Breast epithelium (tissue), 4 donors: ENCODE results near the gene MEMO1. TPM values are rescaled to one million over a fixed set of nuclear protein-coding genes. Genes with fewer than 3 reads are reported as not detected.

Source experiments
- DNase-seq, 2 donors: peaks; one replicate each; pipeline ENCODE4 v3.0.0-alpha.2; 2019; ENCODE audit warnings: low spot score in 2 of 2
- H3K27ac ChIP-seq, 2 donors: fragments of 200-600 bp; sonication (generic) in 1 of 2; one replicate each; pipeline ENCODE4 v1.5.1; 2016 to 2019; ENCODE audit warnings: mild to moderate bottlenecking in 1 of 2
- H3K27me3 ChIP-seq, 2 donors: fragments of 200-600 bp; sonication (generic) in 1 of 2; one replicate each; pipeline versions ENCODE4 v1.5.1 to v1.6.0; 2017 to 2019; ENCODE audit warnings: control low read depth in 1 of 2, mild to moderate bottlenecking in 1 of 2
- H3K36me3 ChIP-seq: fragments of 200-600 bp; one replicate; pipeline ENCODE4 v1.5.1; 2019
- H3K4me1 ChIP-seq, 2 donors: fragments of 200-600 bp; sonication (generic); one replicate each; pipeline ENCODE4 v1.5.1; 2016 to 2019; ENCODE audit warnings: control low read depth in 1 of 2
- H3K4me3 ChIP-seq, 3 donors: fragments of 200-600 bp; sonication (generic); 1 replicate in 2 of 3; 2 replicates in 1 of 3; pipeline ENCODE4 v1.5.1; 2016 to 2019; ENCODE audit warnings: mild to moderate bottlenecking in 3 of 3, moderate library complexity in 2 of 3
- H3K9me3 ChIP-seq, 2 donors: fragments of 200-600 bp; sonication (generic) in 1 of 2; one replicate each; pipeline ENCODE4 v1.5.1; 2016 to 2019; ENCODE audit warnings: control low read depth in 1 of 2
- CTCF ChIP-seq, 3 donors: fragments of 450-650 bp; IDR thresholded peaks; one replicate each; pipeline ENCODE4 v1.5.1; 2016 to 2017; ENCODE audit warnings: antibody characterized with exemption in 3 of 3, mild to moderate bottlenecking in 3 of 3, moderate library complexity in 3 of 3
- POLR2A ChIP-seq: fragments of 450-650 bp; IDR thresholded peaks from one replicate; pipeline ENCODE4 v1.6.1; 2016; ENCODE audit warnings: antibody characterized with exemption, mild to moderate bottlenecking, moderate library complexity
- POLR2AphosphoS5 ChIP-seq, 3 donors: sonication (generic); formaldehyde crosslinking; IDR thresholded peaks; one replicate each; pipeline ENCODE4 v1.6.1; 2017; ENCODE audit warnings: antibody characterized with exemption in 3 of 3
- intact Hi-C: fragments of 100-400 bp; cut with DNase I; formaldehyde crosslinking; loops from one replicate; pipeline ENCODE4 v1.15.1; 2023; ENCODE audit warnings: low total_unique reads
- total RNA-seq, 3 donors: library from RNA; depleted of rRNA; stranded (reverse); fragments of >200 nt; gene quantifications; one replicate each; pipeline ENCODE4 v1.1.0, GENCODE V29; 2016

Gene MEMO1
- total RNA-seq, 3 donors from 2014 or later = 26.1 to 28.8 (median 26.1) TPM

- Histone ChIP-seq H3K9me3 (no peaks in the 10 kb centered on the region), H3K4me1 (no peaks in the 10 kb centered on the region), H3K36me3 (no peaks in the 10 kb centered on the region), H3K4me3 (no peak overlapping the region), H3K27ac (no peak overlapping the region), H3K27me3 (no peaks in the 10 kb centered on the region)
- TF ChIP-seq POLR2A = no peak
- no peak for TF ChIP-seq POLR2AphosphoS5 (IDR thresholded peaks at IDR 0.05)
- no peak for TF ChIP-seq CTCF (IDR thresholded peaks at IDR 0.05)
- DNase-seq = no peak
- intact Hi-C loops = no loop called here
These were observed 26.9 kb downstream of the MEMO1 start for GRCh38 chr2:31983762-31984467.

- Histone ChIP-seq H3K4me3 (no peak overlapping the region), H3K9me3 (no peaks in the 10 kb centered on the region), H3K27me3 (no peaks in the 10 kb centered on the region), H3K4me1 (no peaks in the 10 kb centered on the region), H3K27ac (no peak overlapping the region), H3K36me3 (no peaks in the 10 kb centered on the region)
- TF ChIP-seq CTCF (IDR thresholded peaks at IDR 0.05) (no peak), POLR2A (no peak), POLR2AphosphoS5 (IDR thresholded peaks at IDR 0.05) (no peak)
- intact Hi-C loops = no loop called here
- no peak for DNase-seq
These were observed 30.0 kb downstream of the MEMO1 start for GRCh38 chr2:31980674-31981356.

- Histone ChIP-seq H3K27ac (no peak overlapping the region), H3K36me3 (no peaks in the 10 kb centered on the region), H3K4me1 (no peaks in the 10 kb centered on the region), H3K9me3 (no peaks in the 10 kb centered on the region), H3K27me3 (no peaks in the 10 kb centered on the region), H3K4me3 (no peak overlapping the region)
- DNase-seq = no peak
- intact Hi-C loops = no loop called here
- TF ChIP-seq POLR2A = no peak
- TF ChIP-seq POLR2AphosphoS5 (IDR thresholded peaks at IDR 0.05) = no peak
- no peak for TF ChIP-seq CTCF (IDR thresholded peaks at IDR 0.05)
These were observed 30.9 kb downstream of the MEMO1 start for GRCh38 chr2:31979956-31980355.

- Histone ChIP-seq H3K4me1 (no peaks in the 10 kb centered on the region), H3K9me3 (no peaks in the 10 kb centered on the region), H3K36me3 (no peaks in the 10 kb centered on the region), H3K27ac (no peak overlapping the region), H3K4me3 (no peak overlapping the region), H3K27me3 (no peaks in the 10 kb centered on the region)
- DNase-seq = no peak
- intact Hi-C loops = no loop called here
- no peak for TF ChIP-seq POLR2AphosphoS5 (IDR thresholded peaks at IDR 0.05)
- no peak for TF ChIP-seq CTCF (IDR thresholded peaks at IDR 0.05)
- TF ChIP-seq POLR2A = no peak
These were observed 31.8 kb downstream of the MEMO1 start for GRCh38 chr2:31979018-31979417.

- no peak for DNase-seq
- H3K4me3 ChIP-seq = no peak overlapping the region
- no peaks in the 10 kb centered on the region for H3K9me3 ChIP-seq
- intact Hi-C loops = no loop called here
- TF ChIP-seq CTCF (IDR thresholded peaks at IDR 0.05) = no peak
- TF ChIP-seq POLR2A = no peak
- no peak for TF ChIP-seq POLR2AphosphoS5 (IDR thresholded peaks at IDR 0.05)
- no peak overlapping the region for H3K27ac ChIP-seq
- H3K4me1 ChIP-seq = no peaks in the 10 kb centered on the region
- no peaks in the 10 kb centered on the region for H3K36me3 ChIP-seq
- H3K27me3 ChIP-seq = no peaks in the 10 kb centered on the region
These were observed 32.4 kb downstream of the MEMO1 start for GRCh38 chr2:31978436-31978835.
